ENCODE data around the gene SLC37A1. TPM values are rescaled to one million over a fixed set of nuclear protein-coding genes. Genes with fewer than 3 reads are reported as not detected.

SLC37A1 gene
- total RNA-seq, 2 donors from 2014 or later, result 22.7 to 47.0 TPM

DNA sequence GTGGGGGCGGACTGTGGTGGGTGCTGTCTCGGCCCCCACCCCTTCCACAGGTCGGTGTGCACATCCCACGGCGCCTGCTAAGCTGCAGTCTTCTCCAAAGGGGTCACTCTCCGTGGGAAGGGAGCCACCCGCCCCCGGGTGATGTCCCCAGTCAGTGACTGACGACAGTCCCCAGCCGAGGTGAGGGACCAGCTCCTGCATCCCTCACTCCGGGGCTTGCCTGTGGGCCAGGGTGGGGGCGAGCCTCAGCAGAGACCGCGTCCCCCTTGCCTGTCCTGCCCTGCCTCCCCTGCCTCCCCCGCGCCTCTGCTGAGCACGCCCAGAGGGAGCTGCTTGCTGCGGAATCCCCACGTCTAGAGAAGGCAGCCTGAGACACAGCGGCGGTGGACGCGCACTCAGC is 103.8 kb downstream of the SLC37A1 start:
- no peak overlapping the region for H3K4me3 ChIP-seq (ENCODE audit: low read length)
- no peak overlapping the region for H3K9ac ChIP-seq (ENCODE audit: extremely low read depth, low read length, poor library complexity, severe bottlenecking)
- H3K9me3 ChIP-seq (ENCODE audit: control insufficient read depth, low read length), result no peaks in the 10 kb centered on the region
- no peak overlapping the region for H3K27ac Mint-ChIP-seq
- no peak for TF ChIP-seq CTCF (conservative IDR thresholded peaks at IDR 0.05)
- H3K4me3 Mint-ChIP-seq, result no peak overlapping the region
- no peaks in the 10 kb centered on the region for H3K36me3 ChIP-seq (ENCODE audit: control insufficient read depth, insufficient read depth, low read length)
- WGBS, 2 experiments (ENCODE audit: insufficient coverage in 1 of 2, insufficient read length in 1 of 2), result 88 to 89% methylated on average over 6 to 23 of the region's 23 CpGs
- DNase-seq, result no peak
- peaks cover 16% of the 10 kb centered on the region for H3K4me1 Mint-ChIP-seq
- H3K36me3 Mint-ChIP-seq (ENCODE audit: low read depth), result no peaks in the 10 kb centered on the region
- H3K27me3 Mint-ChIP-seq (ENCODE audit: insufficient read depth), result peaks cover 22% of the 10 kb centered on the region
- no peaks in the 10 kb centered on the region for H3K4me1 ChIP-seq (ENCODE audit: control insufficient read depth, insufficient read depth, low read length)
- no peak overlapping the region for H3K27ac ChIP-seq (ENCODE audit: low read depth, low read length)
- peaks cover under 1% of the 10 kb centered on the region for H3K27me3 ChIP-seq (ENCODE audit: control insufficient read depth, insufficient read depth, low read length, poor library complexity, severe bottlenecking)
- H3K9me3 Mint-ChIP-seq, result no peaks in the 10 kb centered on the region

DNA sequence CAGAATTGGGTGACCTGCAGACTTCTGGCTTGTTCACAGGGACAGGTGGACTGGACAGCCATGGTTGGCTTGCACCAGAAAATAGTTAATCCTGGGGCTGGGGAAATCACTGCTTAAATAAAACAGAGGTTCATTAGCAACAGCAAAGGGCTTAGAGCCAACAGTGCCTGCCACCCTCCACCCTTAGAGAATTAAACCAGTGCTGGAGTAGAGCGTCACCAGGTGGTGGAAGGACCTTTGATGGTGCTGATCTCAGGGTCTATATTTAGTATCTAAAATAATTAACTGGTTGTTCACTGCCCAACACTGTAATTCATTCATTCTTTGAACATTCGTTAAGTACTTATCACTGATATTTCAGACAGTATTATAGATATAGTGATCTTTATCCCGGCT is 105.1 kb downstream of the SLC37A1 start:
- no peak overlapping the region for H3K27ac Mint-ChIP-seq
- H3K27ac ChIP-seq (ENCODE audit: low read depth, low read length), result no peak overlapping the region
- no peak for TF ChIP-seq CTCF (conservative IDR thresholded peaks at IDR 0.05)

DNA sequence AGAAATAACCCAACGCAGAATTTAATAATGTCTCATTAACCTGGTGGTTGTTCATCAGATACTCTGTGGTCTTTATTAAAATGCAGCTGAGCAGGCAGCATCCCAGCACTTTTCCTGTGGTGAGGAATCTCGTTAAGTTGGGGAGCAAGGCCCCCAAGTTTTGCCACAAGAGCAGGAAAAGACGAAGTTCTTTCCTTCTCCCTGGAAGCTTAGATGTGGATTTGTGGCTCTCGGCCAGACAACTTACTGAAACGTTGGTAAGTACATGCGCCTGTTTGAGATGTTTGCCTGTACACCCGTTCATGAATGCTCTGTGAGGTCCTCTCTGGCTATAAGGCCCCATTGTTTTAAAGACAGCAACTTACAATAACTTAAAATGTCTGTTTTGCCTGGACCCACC is 105.5 kb downstream of the SLC37A1 start:
- Mint-ChIP-seq H3K27me3 (ENCODE audit: insufficient read depth) (peaks cover 23% of the 10 kb centered on the region), H3K27ac (no peak overlapping the region), H3K4me3 (no peak overlapping the region), H3K4me1 (peaks cover 22% of the 10 kb centered on the region), H3K9me3 (no peaks in the 10 kb centered on the region), H3K36me3 (ENCODE audit: low read depth) (no peaks in the 10 kb centered on the region)
- no peaks in the 10 kb centered on the region for H3K9me3 ChIP-seq (ENCODE audit: control insufficient read depth, low read length)
- H3K27ac ChIP-seq (ENCODE audit: low read depth, low read length), result no peak overlapping the region
- peaks cover 6% of the 10 kb centered on the region for H3K27me3 ChIP-seq (ENCODE audit: control insufficient read depth, insufficient read depth, low read length, poor library complexity, severe bottlenecking)
- no peaks in the 10 kb centered on the region for H3K36me3 ChIP-seq (ENCODE audit: control insufficient read depth, insufficient read depth, low read length)
- peak; percentile 9 for DNase-seq
- 92 to 95% methylated on average over 6 to 7 of the region's 7 CpGs for WGBS, 2 experiments (ENCODE audit: insufficient coverage in 1 of 2, insufficient read length in 1 of 2)
- H3K9ac ChIP-seq (ENCODE audit: extremely low read depth, low read length, poor library complexity, severe bottlenecking), result no peak overlapping the region
- H3K4me3 ChIP-seq (ENCODE audit: low read length), result no peak overlapping the region
- H3K4me1 ChIP-seq (ENCODE audit: control insufficient read depth, insufficient read depth, low read length), result no peaks in the 10 kb centered on the region
- TF ChIP-seq CTCF (conservative IDR thresholded peaks at IDR 0.05), result no peak

More for the DNA sequence above, 105.1 kb downstream of the SLC37A1 start:
- Mint-ChIP-seq H3K4me1 (peaks cover 18% of the 10 kb centered on the region), H3K36me3 (ENCODE audit: low read depth) (no peaks in the 10 kb centered on the region), H3K27me3 (ENCODE audit: insufficient read depth) (peaks cover 21% of the 10 kb centered on the region), H3K9me3 (no peaks in the 10 kb centered on the region), H3K4me3 (no peak overlapping the region)
- no peaks in the 10 kb centered on the region for H3K36me3 ChIP-seq (ENCODE audit: control insufficient read depth, insufficient read depth, low read length)
- 100% methylated on average over 1 of the region's 3 CpGs; no CpG with 5 or more reads in 1 of the 2 experiments for WGBS, 2 experiments (ENCODE audit: insufficient coverage in 1 of 2, insufficient read length in 1 of 2)
- DNase-seq, result peak; percentile 26
- no peak overlapping the region for H3K9ac ChIP-seq (ENCODE audit: extremely low read depth, low read length, poor library complexity, severe bottlenecking)
- H3K4me1 ChIP-seq (ENCODE audit: control insufficient read depth, insufficient read depth, low read length), result no peaks in the 10 kb centered on the region
- no peak overlapping the region for H3K4me3 ChIP-seq (ENCODE audit: low read length)
- no peaks in the 10 kb centered on the region for H3K9me3 ChIP-seq (ENCODE audit: control insufficient read depth, low read length)
- H3K27me3 ChIP-seq (ENCODE audit: control insufficient read depth, insufficient read depth, low read length, poor library complexity, severe bottlenecking), result peaks cover 6% of the 10 kb centered on the region
